SK-N-MC (cell line): ENCODE measurements around the gene AKT1.

ENCODE experiments used
- DNase-seq: peaks from one replicate; pipeline ENCODE4 v3.0.0-alpha.2; 2011; ENCODE audit warnings: low read depth, low spot score
- H3K27ac ChIP-seq: fragments of 200-600 bp; sonication (generic); 2 replicates; pipeline ENCODE4 v1.5.1; 2016; ENCODE audit warnings: mixed run types
- H3K36me3 ChIP-seq: fragments of 200-600 bp; sonication (generic); 2 replicates; pipeline ENCODE4 v1.6.1; 2017; ENCODE audit warnings: antibody characterized with exemption, low read length, mixed read lengths; ENCODE audit not compliant: insufficient read depth
- H3K4me3 ChIP-seq: fragments of 200-600 bp; sonication (generic); 2 replicates; pipeline ENCODE4 v1.5.1; 2016
- H3K9ac ChIP-seq: fragments of 200-600 bp; sonication (generic); 2 replicates; pipeline ENCODE4 v1.8.0; 2017; ENCODE audit warnings: mixed run types, mixed read lengths; ENCODE audit not compliant: insufficient read length
- H3K9me3 ChIP-seq: fragments of 200-600 bp; sonication (generic); 2 replicates; pipeline ENCODE4 v1.6.1; 2017; ENCODE audit warnings: low read depth, mild to moderate bottlenecking, antibody characterized with exemption, low read length, moderate library complexity, mixed read lengths
- EZH2 ChIP-seq: fragments of 200-600 bp; sonication (generic); IDR thresholded peaks from one replicate; pipeline ENCODE4 v1.6.1; 2017; ENCODE audit warnings: antibody characterized with exemption
- FOXP2 ChIP-seq: optimal IDR thresholded peaks from 2 replicates; pipeline ENCODE3; 2011; ENCODE audit warnings: mild to moderate bottlenecking, moderate library complexity; ENCODE audit not compliant: insufficient read depth; ENCODE audit errors: extremely low read length, control extremely low read depth
- POLR2AphosphoS5 ChIP-seq: IDR thresholded peaks from 2 replicates; pipeline ENCODE4 v1.6.1; 2012; ENCODE audit warnings: mild to moderate bottlenecking, low read depth, low read length, borderline replicate concordance

AKT1 gene

GRCh38 chr14:104830781-104831180, 35.2 kb upstream of the AKT1 start:
- Histone ChIP-seq H3K27ac (no peak overlapping the region), H3K9me3 (no peaks in the 10 kb centered on the region), H3K36me3 (no peaks in the 10 kb centered on the region), H3K4me3 (no peak overlapping the region), H3K9ac (no peak overlapping the region)
- no peak for DNase-seq
- TF ChIP-seq EZH2 (no peak), POLR2AphosphoS5 (no peak), FOXP2 (no peak)

- no peak overlapping the region for H3K9ac ChIP-seq
- DNase-seq = no peak
Observed at GRCh38 chr14:104827177-104828055, 31.9 kb upstream of the AKT1 start.

DNA sequence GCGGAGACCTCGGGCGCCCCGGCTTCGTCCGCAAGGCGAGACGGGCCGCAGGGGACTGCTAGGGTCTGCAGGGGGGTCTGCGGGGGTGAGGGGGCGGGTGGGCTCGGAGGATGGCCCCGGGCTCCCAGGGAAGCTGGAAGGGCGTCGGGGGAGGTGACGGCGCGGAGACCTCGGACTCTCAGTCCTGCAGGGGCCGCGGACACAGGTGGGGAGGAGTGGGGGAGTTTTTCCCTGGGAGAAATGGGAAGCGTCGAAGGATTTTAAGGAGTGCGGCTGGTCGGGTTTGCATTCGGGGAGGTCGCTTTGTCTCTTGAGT, 31.3 kb upstream of the AKT1 start:
- no peak for TF ChIP-seq EZH2
- TF ChIP-seq POLR2AphosphoS5 = no peak
- no peak for TF ChIP-seq FOXP2
- H3K27ac ChIP-seq = no peak overlapping the region
- H3K9ac ChIP-seq = no peak overlapping the region
- no peak for DNase-seq
- H3K36me3 ChIP-seq = no peaks in the 10 kb centered on the region
- H3K9me3 ChIP-seq = no peaks in the 10 kb centered on the region
- H3K4me3 ChIP-seq = peak overlapping the region; percentile 60

More at GRCh38 chr14:104827177-104828055, 31.9 kb upstream of the AKT1 start:
- TF ChIP-seq FOXP2 (no peak), POLR2AphosphoS5 (no peak)
- H3K27ac ChIP-seq = no peak overlapping the region
- peak overlapping the region; percentile 60 for H3K4me3 ChIP-seq
- H3K36me3 ChIP-seq = no peaks in the 10 kb centered on the region
- H3K9me3 ChIP-seq = no peaks in the 10 kb centered on the region

- DNase-seq = no peak
- peak overlapping the region; percentile 85 for H3K4me3 ChIP-seq
- H3K9ac ChIP-seq = no peak overlapping the region
- H3K9me3 ChIP-seq = no peaks in the 10 kb centered on the region
- no peak overlapping the region for H3K27ac ChIP-seq
- H3K36me3 ChIP-seq = no peaks in the 10 kb centered on the region
- TF ChIP-seq POLR2AphosphoS5 (no peak), EZH2 (no peak), FOXP2 (no peak)
Observed at GRCh38 chr14:104826189-104826860, 30.8 kb upstream of the AKT1 start.

DNA sequence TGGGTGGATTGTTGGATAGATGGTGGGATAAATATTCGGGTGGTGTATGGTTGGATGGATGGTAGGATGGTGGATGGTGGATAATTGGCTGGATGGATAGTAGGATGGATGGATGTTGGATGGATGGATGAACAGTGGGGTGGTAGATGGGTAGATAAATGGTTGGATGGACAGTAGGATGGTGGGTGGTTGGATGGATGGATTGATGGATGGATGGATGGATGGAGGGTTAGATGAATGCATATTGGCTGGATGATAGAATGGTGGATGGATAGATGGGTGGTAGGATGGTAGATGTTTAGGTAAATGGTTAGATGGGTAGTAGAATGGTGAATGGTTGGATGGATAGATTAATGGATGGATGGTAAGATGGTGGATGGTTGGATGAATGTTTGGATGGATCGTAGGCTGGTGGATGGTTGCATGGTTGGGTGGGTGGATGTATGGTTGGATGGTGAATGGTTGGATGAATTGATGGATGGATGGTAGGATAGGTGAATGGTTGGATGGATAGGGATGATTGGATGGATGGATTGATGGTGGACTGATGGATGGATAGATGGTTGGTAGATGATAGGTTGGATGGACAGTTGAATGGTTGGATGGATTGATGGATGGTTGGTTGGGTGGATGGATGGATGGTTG, 28.9 kb upstream of the AKT1 start:
- DNase-seq = no peak
- Histone ChIP-seq H3K36me3 (no peaks in the 10 kb centered on the region), H3K4me3 (no peak overlapping the region), H3K27ac (no peak overlapping the region), H3K9ac (no peak overlapping the region), H3K9me3 (no peaks in the 10 kb centered on the region)
- no peak for TF ChIP-seq POLR2AphosphoS5
- no peak for TF ChIP-seq EZH2
- no peak for TF ChIP-seq FOXP2

- no peak for TF ChIP-seq EZH2
- Histone ChIP-seq H3K9me3 (no peaks in the 10 kb centered on the region), H3K27ac (no peak overlapping the region), H3K4me3 (no peak overlapping the region), H3K36me3 (peaks cover under 1% of the 10 kb centered on the region; the same call in 1 of the 2 replicates), H3K9ac (no peak overlapping the region)
- DNase-seq = no peak
Observed at GRCh38 chr14:104822821-104823615, 27.5 kb upstream of the AKT1 start.

- Histone ChIP-seq H3K27ac (no peak overlapping the region), H3K36me3 (peaks cover 4% of the 10 kb centered on the region; the same call in 1 of the 2 replicates), H3K9ac (no peak overlapping the region), H3K9me3 (no peaks in the 10 kb centered on the region), H3K4me3 (no peak overlapping the region)
- no peak for DNase-seq
- TF ChIP-seq POLR2AphosphoS5 (no peak), EZH2 (no peak), FOXP2 (no peak)
Observed at GRCh38 chr14:104821971-104822608, 26.5 kb upstream of the AKT1 start.

GRCh38 chr14:104821229-104821945, 25.8 kb upstream of the AKT1 start:
- Histone ChIP-seq H3K9me3 (no peaks in the 10 kb centered on the region), H3K4me3 (no peak overlapping the region), H3K27ac (no peak overlapping the region), H3K36me3 (peaks cover 4% of the 10 kb centered on the region; the same call in 1 of the 2 replicates), H3K9ac (no peak overlapping the region)
- TF ChIP-seq EZH2 (no peak), FOXP2 (no peak), POLR2AphosphoS5 (no peak)
- no peak for DNase-seq
